Stimulated activated CD4-positive, alpha-beta T cell treated with anti-CD3 and anti-CD28 coated beads, TNF-alpha, amount 100 ng/mL, for 24 hours (primary cell): Measurements from ENCODE around the gene ZC3H18.

Source experiments
- DNase-seq, 3 experiments: peaks; one replicate each; pipeline ENCODE4 v3.0.0-alpha.2; 2020; ENCODE audit warnings: low read depth in 3 of 3

ZC3H18 gene

DNA sequence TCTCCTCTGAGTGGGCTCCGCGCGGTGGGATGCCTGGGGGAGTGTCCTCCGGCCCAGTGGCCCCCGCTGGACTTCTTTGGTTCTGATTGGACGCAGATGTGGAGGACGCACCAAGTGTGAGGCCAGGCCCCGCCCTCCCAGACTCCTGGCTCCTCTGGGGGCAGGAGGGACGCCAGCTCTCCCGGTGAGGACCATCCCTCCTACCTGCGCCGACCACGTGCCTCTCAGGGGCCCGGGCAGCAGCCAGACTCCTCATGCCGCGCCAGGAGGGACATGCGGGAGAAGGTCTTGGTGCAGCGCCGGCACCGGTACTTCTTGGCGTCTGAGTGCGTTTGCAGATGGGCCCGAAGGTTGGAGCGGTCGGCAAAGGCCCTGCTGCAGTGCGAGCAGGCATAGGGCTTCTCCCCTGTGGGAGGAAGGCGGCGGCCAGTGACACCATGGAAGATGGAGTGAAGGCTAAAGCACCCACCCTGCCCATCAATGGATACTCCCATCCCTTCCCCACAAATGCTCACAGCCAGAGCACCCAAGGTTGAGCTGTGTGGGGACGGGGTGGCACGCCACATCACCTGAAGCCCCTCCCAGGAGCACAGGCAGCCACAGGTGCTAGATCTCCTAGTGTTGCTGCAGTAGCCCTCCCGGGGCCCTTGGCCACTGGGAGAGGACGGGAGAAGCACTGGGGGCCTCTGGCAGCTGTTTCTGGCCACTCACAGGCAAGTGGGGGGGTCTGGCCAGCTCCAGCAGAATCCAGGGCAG, 108.2 kb downstream of the ZC3H18 start:
- DNase-seq = no peak

DNA sequence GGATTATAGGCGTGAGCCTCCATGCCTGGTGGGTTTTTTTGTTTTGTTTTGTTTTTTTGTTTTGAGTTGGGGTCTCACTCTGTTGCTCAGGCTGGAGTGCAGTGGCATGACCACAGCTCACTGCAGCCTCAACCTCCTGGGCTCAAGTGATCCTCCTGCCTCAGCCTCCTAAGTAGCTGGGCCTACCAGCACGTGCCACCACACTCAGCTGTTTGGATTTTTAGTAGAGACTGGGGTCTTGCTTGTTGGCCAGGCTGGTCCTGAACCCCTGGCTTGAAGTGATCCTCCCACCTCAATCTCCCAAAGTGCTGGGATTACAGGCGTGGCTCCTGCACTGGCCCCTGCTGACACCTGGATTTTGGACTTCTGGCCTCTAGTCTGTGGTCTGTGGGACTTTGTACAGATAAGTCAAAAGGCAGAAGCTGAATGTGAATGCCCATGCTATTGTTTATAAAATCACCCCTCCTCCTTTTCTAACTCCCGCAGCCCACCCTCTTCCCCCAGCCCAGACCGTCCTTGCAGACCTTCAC, 110.4 kb downstream of the ZC3H18 start:
- no peak for DNase-seq

DNA sequence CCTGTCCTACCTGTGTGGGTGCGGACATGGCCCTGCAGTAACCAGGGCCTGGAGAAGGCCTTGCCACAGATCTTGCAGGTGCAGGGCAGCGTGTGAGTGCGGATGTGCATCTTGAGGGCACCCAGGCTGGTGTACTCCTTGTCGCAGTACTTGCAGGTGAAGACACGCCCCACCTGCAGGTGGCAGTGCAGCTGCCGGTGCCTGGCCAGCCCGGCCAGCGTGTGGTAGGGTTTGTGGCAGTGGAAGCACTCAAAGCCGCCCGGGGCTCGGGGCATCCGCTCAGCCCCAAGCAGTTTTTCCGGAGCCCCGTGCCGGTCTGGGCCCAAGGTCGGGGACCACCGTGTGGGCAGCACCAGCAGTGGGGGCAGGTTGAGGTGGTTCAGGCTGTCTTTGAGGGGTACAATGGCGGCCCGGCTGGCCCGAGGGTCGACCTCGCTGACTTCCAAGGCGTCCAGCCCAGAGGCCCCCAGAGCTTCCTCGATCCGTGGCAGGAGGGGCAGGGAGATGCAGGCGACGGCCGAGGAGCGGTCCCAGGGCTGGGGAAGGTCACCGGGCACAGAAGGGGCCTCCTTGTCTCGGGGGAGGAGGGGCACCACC, 111.0 kb downstream of the ZC3H18 start:
- DNase-seq = no peak
